Activated T-cell treated with anti-CD3 and anti-CD28 coated beads, Interleukin-2, amount 50 U/mL, for 24 hours (primary cell): Measurements from ENCODE around the gene PDLIM7.

Source experiments
- DNase-seq: peaks from one replicate; pipeline ENCODE4 v3.0.0-alpha.2; 2020
- H3K27ac Mint-ChIP-seq: 2 replicates; pipeline ENCODE4 v1.8.0; 2020; ENCODE audit warnings: mild to moderate bottlenecking, mixed read lengths
- H3K27me3 Mint-ChIP-seq: 2 replicates; pipeline ENCODE4 v1.8.0; 2020; ENCODE audit warnings: mixed read lengths
- H3K36me3 Mint-ChIP-seq: 2 replicates; pipeline ENCODE4 v1.8.0; 2020; ENCODE audit warnings: low read depth, mixed read lengths
- H3K4me1 Mint-ChIP-seq: 2 replicates; pipeline ENCODE4 v1.8.0; 2020; ENCODE audit warnings: low read depth, mixed read lengths
- H3K4me3 Mint-ChIP-seq: 2 replicates; pipeline ENCODE4 v1.8.0; 2020; ENCODE audit warnings: mild to moderate bottlenecking, moderate library complexity, mixed read lengths
- H3K9me3 Mint-ChIP-seq: 2 replicates; pipeline ENCODE4 v1.8.0; 2020; ENCODE audit warnings: mixed read lengths

Gene PDLIM7

GRCh38 chr5:177504086-177505056 is 7.0 kb upstream of the PDLIM7 start:
- Mint-ChIP-seq H3K4me3 (no peak overlapping the region), H3K36me3 (peaks cover 13% of the 10 kb centered on the region), H3K9me3 (no peaks in the 10 kb centered on the region), H3K27me3 (peaks cover 4% of the 10 kb centered on the region), H3K27ac (no peak overlapping the region), H3K4me1 (peaks cover 5% of the 10 kb centered on the region)
- no peak for DNase-seq

GRCh38 chr5:177503351-177504085 is 6.1 kb upstream of the PDLIM7 start:
- Mint-ChIP-seq H3K4me1 (peaks cover 8% of the 10 kb centered on the region), H3K27ac (no peak overlapping the region), H3K9me3 (no peaks in the 10 kb centered on the region), H3K27me3 (peaks cover 10% of the 10 kb centered on the region), H3K36me3 (peaks cover 6% of the 10 kb centered on the region), H3K4me3 (no peak overlapping the region)
- no peak for DNase-seq

GRCh38 chr5:177502886-177503285 is 5.5 kb upstream of the PDLIM7 start:
- Mint-ChIP-seq H3K27ac (no peak overlapping the region), H3K27me3 (peaks cover 14% of the 10 kb centered on the region), H3K4me3 (no peak overlapping the region), H3K4me1 (peaks cover 14% of the 10 kb centered on the region), H3K9me3 (no peaks in the 10 kb centered on the region), H3K36me3 (peaks cover 6% of the 10 kb centered on the region)
- DNase-seq: no peak

- Mint-ChIP-seq H3K4me1 (peaks cover 17% of the 10 kb centered on the region), H3K27ac (no peak overlapping the region), H3K4me3 (no peak overlapping the region), H3K27me3 (peaks cover 16% of the 10 kb centered on the region), H3K36me3 (peaks cover 2% of the 10 kb centered on the region), H3K9me3 (no peaks in the 10 kb centered on the region)
- no peak for DNase-seq
Measured at GRCh38 chr5:177501874-177502678, 4.7 kb upstream of the PDLIM7 start.

- H3K4me3 Mint-ChIP-seq: no peak overlapping the region
- H3K9me3 Mint-ChIP-seq: no peaks in the 10 kb centered on the region
- H3K27me3 Mint-ChIP-seq: peaks cover 16% of the 10 kb centered on the region
- no peak overlapping the region for H3K27ac Mint-ChIP-seq
- DNase-seq: peak; percentile 90
- H3K36me3 Mint-ChIP-seq: no peaks in the 10 kb centered on the region
- H3K4me1 Mint-ChIP-seq: peaks cover 22% of the 10 kb centered on the region
Measured at GRCh38 chr5:177500685-177501522, 3.5 kb upstream of the PDLIM7 start.

- no peaks in the 10 kb centered on the region for H3K36me3 Mint-ChIP-seq
- H3K9me3 Mint-ChIP-seq: no peaks in the 10 kb centered on the region
- peaks cover 16% of the 10 kb centered on the region for H3K27me3 Mint-ChIP-seq
- DNase-seq: no peak
- H3K4me3 Mint-ChIP-seq: no peak overlapping the region
- no peak overlapping the region for H3K27ac Mint-ChIP-seq
- H3K4me1 Mint-ChIP-seq: peaks cover 30% of the 10 kb centered on the region
Measured at GRCh38 chr5:177499842-177500241, 2.4 kb upstream of the PDLIM7 start.

GRCh38 chr5:177498013-177498787 is 796 bp upstream of the PDLIM7 start:
- no peaks in the 10 kb centered on the region for H3K9me3 Mint-ChIP-seq
- H3K27me3 Mint-ChIP-seq: peaks cover 16% of the 10 kb centered on the region
- DNase-seq: no peak
- peak overlapping the region; percentile 80 for H3K4me3 Mint-ChIP-seq
- H3K4me1 Mint-ChIP-seq: peaks cover 46% of the 10 kb centered on the region
- H3K36me3 Mint-ChIP-seq: peaks cover 2% of the 10 kb centered on the region
- H3K27ac Mint-ChIP-seq: peak overlapping the region; percentile 74

- DNase-seq: peak; percentile 37
- H3K36me3 Mint-ChIP-seq: peaks cover 10% of the 10 kb centered on the region
- no peaks in the 10 kb centered on the region for H3K9me3 Mint-ChIP-seq
- H3K27me3 Mint-ChIP-seq: peaks cover 16% of the 10 kb centered on the region
- peak overlapping the region; percentile 80 for H3K4me3 Mint-ChIP-seq
- peaks cover 51% of the 10 kb centered on the region for H3K4me1 Mint-ChIP-seq
- H3K27ac Mint-ChIP-seq: no peak overlapping the region
Measured at GRCh38 chr5:177496727-177497291, 595 bp downstream of the PDLIM7 start.

- no peak overlapping the region for H3K27ac Mint-ChIP-seq
- no peaks in the 10 kb centered on the region for H3K9me3 Mint-ChIP-seq
Measured at GRCh38 chr5:177496070-177496726, 1.2 kb downstream of the PDLIM7 start.

GRCh38 chr5:177495243-177496060 is 2.0 kb downstream of the PDLIM7 start:
- H3K27ac Mint-ChIP-seq: no peak overlapping the region
- H3K36me3 Mint-ChIP-seq: peaks cover 15% of the 10 kb centered on the region
- DNase-seq: no peak
- H3K27me3 Mint-ChIP-seq: peaks cover 16% of the 10 kb centered on the region
- H3K4me1 Mint-ChIP-seq: peaks cover 49% of the 10 kb centered on the region
- peak overlapping the region; percentile 80 for H3K4me3 Mint-ChIP-seq
- no peaks in the 10 kb centered on the region for H3K9me3 Mint-ChIP-seq

More at GRCh38 chr5:177496070-177496726, 1.2 kb downstream of the PDLIM7 start:
- Mint-ChIP-seq H3K27me3 (peaks cover 16% of the 10 kb centered on the region), H3K4me3 (peak overlapping the region; percentile 80), H3K4me1 (peaks cover 51% of the 10 kb centered on the region), H3K36me3 (peaks cover 11% of the 10 kb centered on the region)
- peak; percentile 42 for DNase-seq

GRCh38 chr5:177494346-177495195 is 2.8 kb downstream of the PDLIM7 start:
- Mint-ChIP-seq H3K4me3 (no peak overlapping the region), H3K4me1 (peaks cover 48% of the 10 kb centered on the region)

More at GRCh38 chr5:177494346-177495195, 2.8 kb downstream of the PDLIM7 start:
- Mint-ChIP-seq H3K27me3 (peaks cover 14% of the 10 kb centered on the region), H3K36me3 (peaks cover 22% of the 10 kb centered on the region), H3K9me3 (no peaks in the 10 kb centered on the region), H3K27ac (peak overlapping the region; percentile 86)
- DNase-seq: no peak
